WTC11 (cell line): ENCODE measurements around the gene DPP9. TPM values are rescaled to one million over a fixed set of nuclear protein-coding genes. Genes with fewer than 3 reads are reported as not detected.

Source experiments
- ATAC-seq: fragments of 200-7000 bp; cut with Tn5 transposase; 2 replicates; pipeline ENCODE4 v1.10.0; 2021; ENCODE audit warnings: mild to moderate bottlenecking, moderate library complexity
- CTCF ChIA-PET: fragments of 300-600 bp; sonication (Branson Sonifier 250); formaldehyde crosslinking; loops from one replicate; lab custom pipeline; 2021; ENCODE audit warnings: antibody characterized with exemption; lab: Charles Lee
- POLR2A ChIA-PET: fragments of 350-600 bp; sonication (Branson Sonifier 250); formaldehyde crosslinking; loops from one replicate; lab custom pipeline; 2021; ENCODE audit warnings: antibody characterized with exemption; lab: Charles Lee
- DNase-seq: peaks from one replicate; pipeline ENCODE4 v3.0.0; 2021; ENCODE audit warnings: low spot score
- H3K27ac Mint-ChIP-seq: 2 replicates; pipeline ENCODE4 v1.8.0; 2021; ENCODE audit warnings: mixed read lengths
- H3K27me3 Mint-ChIP-seq: 2 replicates; pipeline ENCODE4 v1.8.0; 2021; ENCODE audit warnings: low read depth, mild to moderate bottlenecking, moderate library complexity, mixed read lengths
- H3K36me3 Mint-ChIP-seq: 2 replicates; pipeline ENCODE4 v1.8.0; 2021; ENCODE audit warnings: mixed read lengths
- H3K4me1 Mint-ChIP-seq: 2 replicates; pipeline ENCODE4 v1.8.0; 2022; ENCODE audit warnings: mixed read lengths
- H3K4me3 Mint-ChIP-seq: 2 replicates; pipeline ENCODE4 v1.8.0; 2021; ENCODE audit warnings: mild to moderate bottlenecking, moderate library complexity, mixed read lengths
- H3K9me3 Mint-ChIP-seq: 2 replicates; pipeline ENCODE4 v1.8.0; 2021; ENCODE audit warnings: mixed read lengths
- FOXJ3 ChIP-seq: sonication (generic); formaldehyde crosslinking; IDR thresholded peaks from 2 replicates; pipeline ENCODE4 v1.9.0; 2021; ENCODE audit warnings: missing genetic modification reagents, mild to moderate bottlenecking, borderline replicate concordance
- IRF2 ChIP-seq: sonication (generic); formaldehyde crosslinking; IDR thresholded peaks from 2 replicates; pipeline ENCODE4 v1.8.0; 2022; ENCODE audit warnings: low read depth, missing genetic modification reagents, borderline replicate concordance
- KAT7 ChIP-seq: sonication (generic); formaldehyde crosslinking; IDR thresholded peaks from 2 replicates; pipeline ENCODE4 v1.8.1; 2023; ENCODE audit warnings: missing genetic modification reagents, mild to moderate bottlenecking, borderline replicate concordance
- NFATC4 ChIP-seq: fragments of 250-450 bp; sonication (Bioruptor Pico); IDR thresholded peaks from 2 replicates; pipeline ENCODE4 v1.9.0; 2021; ENCODE audit warnings: mild to moderate bottlenecking
- SMAD4 ChIP-seq: sonication (generic); formaldehyde crosslinking; IDR thresholded peaks from 2 replicates; pipeline ENCODE4 v1.8.0; 2022; ENCODE audit warnings: mild to moderate bottlenecking, missing genetic modification reagents
- ZNF121 ChIP-seq: sonication (generic); formaldehyde crosslinking; IDR thresholded peaks from 2 replicates; pipeline ENCODE4 v1.8.0; 2023; ENCODE audit warnings: missing genetic modification reagents
- ZNF263 ChIP-seq: sonication (generic); formaldehyde crosslinking; IDR thresholded peaks from 2 replicates; pipeline ENCODE4 v1.8.1; 2022; ENCODE audit warnings: low read depth, mild to moderate bottlenecking, moderate library complexity, missing genetic modification reagents
- total RNA-seq: library from RNA; stranded (reverse); gene quantifications from 3 replicates; pipeline ENCODE4 v1.2.3, GENCODE V29; 2021
- TF ChIP-seq, protein P1 (sequence below): fragments of 250-450 bp; sonication (Bioruptor Pico); conservative IDR thresholded peaks from 2 replicates; pipeline ENCODE4 v1.9.0; 2021; ENCODE audit warnings: mild to moderate bottlenecking
- TF ChIP-seq, protein P2 (sequence below): sonication (generic); formaldehyde crosslinking; IDR thresholded peaks from 2 replicates; pipeline ENCODE4 v1.8.1; 2022; ENCODE audit warnings: mild to moderate bottlenecking, moderate library complexity, missing genetic modification reagents
- TF ChIP-seq, protein P3 (sequence below): fragments of 250-450 bp; sonication (Bioruptor Pico); IDR thresholded peaks from 2 replicates; pipeline ENCODE4 v1.8.0; 2021; ENCODE audit warnings: mild to moderate bottlenecking
- TF ChIP-seq, protein P4 (sequence below): fragments of 250-450 bp; sonication (Bioruptor Pico); IDR thresholded peaks from 2 replicates; pipeline ENCODE4 v1.9.0; 2021; ENCODE audit warnings: mild to moderate bottlenecking, borderline replicate concordance
- TF ChIP-seq, protein P5 (sequence below): fragments of 250-450 bp; sonication (Bioruptor Pico); IDR thresholded peaks from 2 replicates; pipeline ENCODE4 v1.9.0; 2021; ENCODE audit warnings: mild to moderate bottlenecking
- TF ChIP-seq, protein P6 (sequence below): sonication (generic); formaldehyde crosslinking; IDR thresholded peaks from 2 replicates; pipeline ENCODE4 v1.8.1; 2023; ENCODE audit warnings: mild to moderate bottlenecking, missing genetic modification reagents, moderate library complexity
- TF ChIP-seq, protein P7 (sequence below): sonication (generic); formaldehyde crosslinking; IDR thresholded peaks from 2 replicates; pipeline ENCODE4 v1.8.1; 2022; ENCODE audit warnings: low read depth, mild to moderate bottlenecking, moderate library complexity, missing genetic modification reagents, borderline replicate concordance

DPP9 gene
- total RNA-seq, 1 experiment from 2014 or later: 52.9 TPM

DNA sequence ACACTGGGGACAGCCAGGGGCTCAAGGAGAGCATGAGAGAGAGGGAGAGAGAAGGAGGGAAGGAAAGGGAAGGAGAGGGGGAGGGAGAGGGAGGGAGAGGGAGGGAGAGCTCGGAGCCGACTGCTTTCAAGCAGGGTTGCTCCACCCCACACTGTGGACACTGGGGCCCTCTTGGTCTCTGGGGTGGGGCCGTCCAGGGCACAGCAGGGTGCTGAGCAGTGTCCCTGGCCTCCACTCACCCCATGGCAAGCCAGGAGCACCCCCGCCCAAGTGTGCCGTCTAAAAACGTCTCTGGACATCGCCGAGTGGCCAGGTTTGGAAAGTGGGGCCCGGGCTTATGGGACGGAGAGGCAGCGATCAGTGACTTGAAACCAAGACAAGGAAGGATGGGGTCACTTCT is 20.9 kb downstream of the DPP9 start:
- peaks cover 24% of the 10 kb centered on the region for H3K36me3 Mint-ChIP-seq

DNA sequence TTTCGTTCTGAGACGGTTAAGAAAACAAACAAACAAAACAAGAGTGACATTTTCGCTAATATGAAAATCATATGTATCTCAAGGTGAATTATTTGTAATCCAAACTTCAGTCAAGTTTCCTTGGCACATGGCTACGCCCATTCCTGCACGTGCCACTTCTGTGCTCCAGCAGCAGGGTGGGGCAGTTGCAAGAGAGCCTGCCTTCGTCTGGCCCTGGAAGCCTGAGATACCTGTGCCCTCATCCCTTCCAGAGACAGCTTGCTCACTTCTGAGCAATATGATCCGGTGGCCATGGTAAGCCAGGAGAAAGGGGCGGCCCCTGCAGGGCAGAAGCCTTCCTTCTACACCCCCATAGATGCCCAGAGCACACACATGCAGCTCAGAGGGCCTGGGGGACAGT is 22.1 kb downstream of the DPP9 start:
- H3K27me3 Mint-ChIP-seq: no peaks in the 10 kb centered on the region
- H3K4me1 Mint-ChIP-seq: no peaks in the 10 kb centered on the region
- POLR2A ChIA-PET: no interaction called here
- ATAC-seq (no peak), DNase-seq (no peak)
- H3K9me3 Mint-ChIP-seq: no peaks in the 10 kb centered on the region
- peaks cover 31% of the 10 kb centered on the region for H3K36me3 Mint-ChIP-seq
- H3K4me3 Mint-ChIP-seq: no peak overlapping the region
- CTCF ChIA-PET: interaction anchor here (1.4 kb wide), 1 partner anchor 24 kb away, joined by 4 read pairs; no protein-coding TSS in a partner anchor
- H3K27ac Mint-ChIP-seq: no peak overlapping the region
- TF ChIP-seq, protein P1, sequence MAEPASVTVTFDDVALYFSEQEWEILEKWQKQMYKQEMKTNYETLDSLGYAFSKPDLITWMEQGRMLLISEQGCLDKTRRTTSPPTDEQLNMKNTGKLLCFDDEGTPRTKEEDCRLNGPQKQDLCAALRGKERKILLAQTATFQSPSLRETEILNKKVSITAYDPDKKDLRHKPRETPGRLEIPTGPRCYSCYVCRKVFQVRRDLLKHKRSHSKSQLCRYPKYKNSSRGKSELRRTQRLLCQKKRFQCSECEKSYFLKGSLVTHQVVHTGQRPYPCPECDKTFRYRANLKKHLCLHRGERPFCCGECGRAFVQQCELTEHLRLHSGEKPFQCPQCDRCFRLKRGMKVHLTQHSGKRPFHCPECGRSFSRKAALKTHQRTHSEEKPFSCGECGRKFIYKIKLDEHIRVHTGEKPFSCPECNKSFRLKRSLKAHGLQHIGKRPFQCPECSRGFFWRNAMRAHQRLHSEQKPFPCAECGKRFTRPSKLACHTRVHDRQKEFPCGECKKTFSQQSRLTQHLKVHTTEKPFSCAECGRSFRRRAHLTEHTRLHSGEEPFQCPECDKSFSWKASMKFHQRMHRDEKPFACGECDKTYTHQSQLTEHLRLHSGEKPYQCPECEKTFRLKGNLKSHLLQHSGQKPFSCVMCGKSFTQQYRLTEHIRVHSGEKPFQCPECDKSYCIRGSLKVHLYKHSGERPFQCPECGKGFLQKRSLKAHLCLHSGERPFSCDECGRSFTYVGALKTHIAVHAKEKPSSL (CRISPR knock-in tag): no peak
- no peak for TF ChIP-seq SMAD4 (CRISPR knock-in tag)
- TF ChIP-seq, protein P2, sequence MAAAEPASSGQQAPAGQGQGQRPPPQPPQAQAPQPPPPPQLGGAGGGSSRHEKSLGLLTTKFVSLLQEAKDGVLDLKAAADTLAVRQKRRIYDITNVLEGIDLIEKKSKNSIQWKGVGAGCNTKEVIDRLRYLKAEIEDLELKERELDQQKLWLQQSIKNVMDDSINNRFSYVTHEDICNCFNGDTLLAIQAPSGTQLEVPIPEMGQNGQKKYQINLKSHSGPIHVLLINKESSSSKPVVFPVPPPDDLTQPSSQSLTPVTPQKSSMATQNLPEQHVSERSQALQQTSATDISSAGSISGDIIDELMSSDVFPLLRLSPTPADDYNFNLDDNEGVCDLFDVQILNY (CRISPR knock-in tag): no peak
- TF ChIP-seq, protein P3, sequence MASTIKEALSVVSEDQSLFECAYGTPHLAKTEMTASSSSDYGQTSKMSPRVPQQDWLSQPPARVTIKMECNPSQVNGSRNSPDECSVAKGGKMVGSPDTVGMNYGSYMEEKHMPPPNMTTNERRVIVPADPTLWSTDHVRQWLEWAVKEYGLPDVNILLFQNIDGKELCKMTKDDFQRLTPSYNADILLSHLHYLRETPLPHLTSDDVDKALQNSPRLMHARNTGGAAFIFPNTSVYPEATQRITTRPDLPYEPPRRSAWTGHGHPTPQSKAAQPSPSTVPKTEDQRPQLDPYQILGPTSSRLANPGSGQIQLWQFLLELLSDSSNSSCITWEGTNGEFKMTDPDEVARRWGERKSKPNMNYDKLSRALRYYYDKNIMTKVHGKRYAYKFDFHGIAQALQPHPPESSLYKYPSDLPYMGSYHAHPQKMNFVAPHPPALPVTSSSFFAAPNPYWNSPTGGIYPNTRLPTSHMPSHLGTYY: no peak
- TF ChIP-seq, protein P4, sequence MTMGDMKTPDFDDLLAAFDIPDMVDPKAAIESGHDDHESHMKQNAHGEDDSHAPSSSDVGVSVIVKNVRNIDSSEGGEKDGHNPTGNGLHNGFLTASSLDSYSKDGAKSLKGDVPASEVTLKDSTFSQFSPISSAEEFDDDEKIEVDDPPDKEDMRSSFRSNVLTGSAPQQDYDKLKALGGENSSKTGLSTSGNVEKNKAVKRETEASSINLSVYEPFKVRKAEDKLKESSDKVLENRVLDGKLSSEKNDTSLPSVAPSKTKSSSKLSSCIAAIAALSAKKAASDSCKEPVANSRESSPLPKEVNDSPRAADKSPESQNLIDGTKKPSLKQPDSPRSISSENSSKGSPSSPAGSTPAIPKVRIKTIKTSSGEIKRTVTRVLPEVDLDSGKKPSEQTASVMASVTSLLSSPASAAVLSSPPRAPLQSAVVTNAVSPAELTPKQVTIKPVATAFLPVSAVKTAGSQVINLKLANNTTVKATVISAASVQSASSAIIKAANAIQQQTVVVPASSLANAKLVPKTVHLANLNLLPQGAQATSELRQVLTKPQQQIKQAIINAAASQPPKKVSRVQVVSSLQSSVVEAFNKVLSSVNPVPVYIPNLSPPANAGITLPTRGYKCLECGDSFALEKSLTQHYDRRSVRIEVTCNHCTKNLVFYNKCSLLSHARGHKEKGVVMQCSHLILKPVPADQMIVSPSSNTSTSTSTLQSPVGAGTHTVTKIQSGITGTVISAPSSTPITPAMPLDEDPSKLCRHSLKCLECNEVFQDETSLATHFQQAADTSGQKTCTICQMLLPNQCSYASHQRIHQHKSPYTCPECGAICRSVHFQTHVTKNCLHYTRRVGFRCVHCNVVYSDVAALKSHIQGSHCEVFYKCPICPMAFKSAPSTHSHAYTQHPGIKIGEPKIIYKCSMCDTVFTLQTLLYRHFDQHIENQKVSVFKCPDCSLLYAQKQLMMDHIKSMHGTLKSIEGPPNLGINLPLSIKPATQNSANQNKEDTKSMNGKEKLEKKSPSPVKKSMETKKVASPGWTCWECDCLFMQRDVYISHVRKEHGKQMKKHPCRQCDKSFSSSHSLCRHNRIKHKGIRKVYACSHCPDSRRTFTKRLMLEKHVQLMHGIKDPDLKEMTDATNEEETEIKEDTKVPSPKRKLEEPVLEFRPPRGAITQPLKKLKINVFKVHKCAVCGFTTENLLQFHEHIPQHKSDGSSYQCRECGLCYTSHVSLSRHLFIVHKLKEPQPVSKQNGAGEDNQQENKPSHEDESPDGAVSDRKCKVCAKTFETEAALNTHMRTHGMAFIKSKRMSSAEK (CRISPR knock-in tag): no peak
- TF ChIP-seq, protein P5, sequence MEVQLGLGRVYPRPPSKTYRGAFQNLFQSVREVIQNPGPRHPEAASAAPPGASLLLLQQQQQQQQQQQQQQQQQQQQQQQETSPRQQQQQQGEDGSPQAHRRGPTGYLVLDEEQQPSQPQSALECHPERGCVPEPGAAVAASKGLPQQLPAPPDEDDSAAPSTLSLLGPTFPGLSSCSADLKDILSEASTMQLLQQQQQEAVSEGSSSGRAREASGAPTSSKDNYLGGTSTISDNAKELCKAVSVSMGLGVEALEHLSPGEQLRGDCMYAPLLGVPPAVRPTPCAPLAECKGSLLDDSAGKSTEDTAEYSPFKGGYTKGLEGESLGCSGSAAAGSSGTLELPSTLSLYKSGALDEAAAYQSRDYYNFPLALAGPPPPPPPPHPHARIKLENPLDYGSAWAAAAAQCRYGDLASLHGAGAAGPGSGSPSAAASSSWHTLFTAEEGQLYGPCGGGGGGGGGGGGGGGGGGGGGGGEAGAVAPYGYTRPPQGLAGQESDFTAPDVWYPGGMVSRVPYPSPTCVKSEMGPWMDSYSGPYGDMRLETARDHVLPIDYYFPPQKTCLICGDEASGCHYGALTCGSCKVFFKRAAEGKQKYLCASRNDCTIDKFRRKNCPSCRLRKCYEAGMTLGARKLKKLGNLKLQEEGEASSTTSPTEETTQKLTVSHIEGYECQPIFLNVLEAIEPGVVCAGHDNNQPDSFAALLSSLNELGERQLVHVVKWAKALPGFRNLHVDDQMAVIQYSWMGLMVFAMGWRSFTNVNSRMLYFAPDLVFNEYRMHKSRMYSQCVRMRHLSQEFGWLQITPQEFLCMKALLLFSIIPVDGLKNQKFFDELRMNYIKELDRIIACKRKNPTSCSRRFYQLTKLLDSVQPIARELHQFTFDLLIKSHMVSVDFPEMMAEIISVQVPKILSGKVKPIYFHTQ: no peak

More for the DNA sequence above, 20.9 kb downstream of the DPP9 start:
- TF ChIP-seq, protein P4 (CRISPR knock-in tag): no peak
- TF ChIP-seq, protein P6, sequence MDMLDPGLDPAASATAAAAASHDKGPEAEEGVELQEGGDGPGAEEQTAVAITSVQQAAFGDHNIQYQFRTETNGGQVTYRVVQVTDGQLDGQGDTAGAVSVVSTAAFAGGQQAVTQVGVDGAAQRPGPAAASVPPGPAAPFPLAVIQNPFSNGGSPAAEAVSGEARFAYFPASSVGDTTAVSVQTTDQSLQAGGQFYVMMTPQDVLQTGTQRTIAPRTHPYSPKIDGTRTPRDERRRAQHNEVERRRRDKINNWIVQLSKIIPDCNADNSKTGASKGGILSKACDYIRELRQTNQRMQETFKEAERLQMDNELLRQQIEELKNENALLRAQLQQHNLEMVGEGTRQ (CRISPR knock-in tag): no peak
- TF ChIP-seq ZNF121 (no peak), FOXJ3 (no peak), NFATC4 (CRISPR knock-in tag) (no peak), KAT7 (CRISPR knock-in tag) (no peak), IRF2 (no peak), ZNF263 (CRISPR knock-in tag) (no peak)
- TF ChIP-seq, protein P7, sequence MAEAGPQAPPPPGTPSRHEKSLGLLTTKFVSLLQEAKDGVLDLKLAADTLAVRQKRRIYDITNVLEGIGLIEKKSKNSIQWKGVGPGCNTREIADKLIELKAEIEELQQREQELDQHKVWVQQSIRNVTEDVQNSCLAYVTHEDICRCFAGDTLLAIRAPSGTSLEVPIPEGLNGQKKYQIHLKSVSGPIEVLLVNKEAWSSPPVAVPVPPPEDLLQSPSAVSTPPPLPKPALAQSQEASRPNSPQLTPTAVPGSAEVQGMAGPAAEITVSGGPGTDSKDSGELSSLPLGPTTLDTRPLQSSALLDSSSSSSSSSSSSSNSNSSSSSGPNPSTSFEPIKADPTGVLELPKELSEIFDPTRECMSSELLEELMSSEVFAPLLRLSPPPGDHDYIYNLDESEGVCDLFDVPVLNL (CRISPR knock-in tag): no peak
- TF ChIP-seq, all 79 proteins: peak for 0
- Mint-ChIP-seq H3K27me3 (no peaks in the 10 kb centered on the region), H3K4me3 (no peak overlapping the region), H3K9me3 (no peaks in the 10 kb centered on the region), H3K4me1 (no peaks in the 10 kb centered on the region), H3K27ac (no peak overlapping the region)
- ATAC-seq (no peak), DNase-seq (no peak)
- ChIA-PET CTCF (no interaction called here), POLR2A (interaction anchor here (0.7 kb wide), 1 partner anchor 197 kb away, joined by 3 read pairs; no protein-coding TSS in a partner anchor)
